Measurements from ENCODE around the gene CCDC184.
A peak's percentile ranks its signal among the peaks of the same experiment; 100 is the strongest.
"Not testable (repeated sequence)": the region's sequence is repeated elsewhere in the genome, so short reads cannot be mapped to it uniquely, and the experiment has no call there.

The CCDC184 gene

GRCh38 chr12:48180424-48180823 lies 3.0 kb upstream of the CCDC184 start:
- no peak for DNase-seq

- no peak for DNase-seq
These were observed 2.5 kb upstream of the CCDC184 start for GRCh38 chr12:48180857-48181495.

DNA sequence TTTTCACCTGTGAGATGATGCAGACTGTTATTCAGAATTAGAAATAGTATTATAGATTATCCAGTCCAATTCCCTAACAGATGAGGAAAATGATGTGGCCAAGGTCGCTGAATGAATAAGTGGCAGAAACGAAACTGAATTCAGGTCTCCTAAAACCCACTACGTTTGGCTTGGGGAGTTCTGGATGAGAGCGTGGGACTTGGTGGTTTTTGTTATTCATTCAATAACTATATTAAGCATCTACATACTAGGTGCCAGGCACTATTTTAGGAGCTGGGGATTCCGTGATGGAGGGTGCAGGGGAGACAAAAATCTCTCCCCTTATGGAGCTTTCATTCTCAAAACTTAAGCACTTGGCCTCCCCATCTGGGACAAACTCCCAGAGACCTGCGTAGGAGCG lies 813 bp upstream of the CCDC184 start:
- no peak for DNase-seq

GRCh38 chr12:48183876-48184548 lies 568 bp downstream of the CCDC184 start:
- no peak for DNase-seq

- DNase-seq, result no peak
These were observed 1.1 kb downstream of the CCDC184 start for GRCh38 chr12:48184549-48184922.

DNA sequence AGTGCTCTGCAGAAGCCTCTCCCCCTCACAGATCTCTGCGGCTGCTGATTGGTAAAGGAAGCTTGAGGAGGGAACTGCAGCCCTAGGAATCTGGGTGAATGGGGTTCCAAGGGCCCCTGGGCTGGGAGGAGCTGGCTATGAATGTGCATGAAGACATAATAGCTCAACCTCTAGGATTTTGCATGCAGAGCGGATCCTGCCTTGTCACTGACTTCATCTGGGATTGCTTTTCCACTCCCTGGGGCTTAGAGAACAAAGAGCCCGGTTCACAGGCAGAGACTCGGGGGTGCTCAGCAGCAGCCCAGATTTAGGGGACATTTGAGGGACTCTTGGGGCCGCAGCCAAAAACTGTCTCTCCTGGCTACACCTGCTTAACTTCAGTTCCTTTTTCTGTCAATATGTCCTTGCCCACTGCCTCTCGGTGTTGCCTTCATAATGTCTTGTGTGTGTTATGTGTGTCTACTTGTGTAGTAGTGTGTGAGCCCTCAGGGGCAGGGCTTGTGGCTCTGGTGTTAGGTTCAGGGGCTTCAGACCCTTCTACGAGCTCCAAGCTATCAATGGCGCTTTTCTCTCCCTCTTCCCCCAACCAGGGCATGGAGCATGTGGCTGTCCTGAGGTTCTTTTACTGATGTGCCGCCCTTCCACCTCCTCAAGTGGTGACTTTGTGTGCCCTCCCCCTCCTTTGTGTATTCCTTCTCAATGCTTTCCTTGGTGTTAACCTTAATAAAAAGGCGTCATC lies 1.9 kb downstream of the CCDC184 start:
- DNase-seq, result no peak

- no peak for DNase-seq
These were observed 4.7 kb downstream of the CCDC184 start for GRCh38 chr12:48187916-48188695.

DNA sequence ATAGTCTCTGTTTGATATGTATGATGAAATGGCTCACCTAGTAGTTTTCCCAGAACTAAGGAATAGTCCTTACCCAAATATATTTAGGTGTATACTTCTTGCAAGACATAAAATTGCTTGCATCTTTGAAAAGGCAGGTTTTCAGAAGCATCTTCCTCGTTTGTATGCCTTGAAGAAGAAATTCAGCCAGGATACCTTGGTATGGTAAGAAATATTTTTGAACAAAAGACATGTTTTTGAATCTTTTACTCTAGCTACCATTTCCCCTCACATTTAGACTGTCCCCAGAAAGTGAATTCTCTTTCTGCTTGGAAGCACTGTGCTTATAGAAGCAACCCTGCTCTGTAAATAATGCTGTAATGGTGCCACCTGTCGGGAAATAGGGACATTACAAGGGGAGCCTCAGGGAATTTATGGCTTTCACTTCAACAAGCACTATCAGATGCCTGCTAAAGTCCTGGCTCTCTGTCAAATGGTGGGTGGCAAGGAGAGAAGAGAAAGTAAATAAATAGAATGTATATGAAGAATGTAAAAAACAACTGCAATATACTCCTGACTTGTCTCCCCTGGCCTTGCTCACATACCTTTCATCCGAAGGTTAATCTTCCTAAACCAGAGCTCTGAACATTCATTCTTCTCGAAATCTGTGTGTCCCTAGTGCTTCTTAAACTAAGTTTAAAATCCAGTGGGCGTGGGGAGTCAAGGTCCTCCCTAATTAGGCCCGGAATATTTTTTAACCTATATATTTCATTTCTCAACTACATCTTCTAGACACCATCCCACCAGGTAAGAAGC lies 6.1 kb downstream of the CCDC184 start:
- peak; percentile 78 for DNase-seq

DNA sequence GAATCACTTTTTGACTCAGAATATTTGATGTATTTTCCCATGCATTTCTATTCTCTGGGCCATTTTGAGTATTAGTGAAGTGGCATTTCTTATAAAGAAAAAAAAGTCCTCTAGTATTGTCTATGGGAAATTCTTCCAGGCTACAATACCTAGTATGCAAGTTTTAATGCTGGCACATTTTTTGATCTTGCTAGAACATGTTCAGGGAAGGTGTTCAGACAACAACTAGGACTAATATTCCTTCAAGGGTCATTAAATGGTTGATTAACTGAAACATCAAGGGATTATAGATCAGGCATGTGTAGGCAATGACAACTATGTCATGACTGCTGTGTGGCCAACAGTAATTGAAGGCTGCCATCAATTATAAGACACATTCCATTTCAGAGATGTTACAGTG lies 7.7 kb downstream of the CCDC184 start:
- no peak for DNase-seq

DNA sequence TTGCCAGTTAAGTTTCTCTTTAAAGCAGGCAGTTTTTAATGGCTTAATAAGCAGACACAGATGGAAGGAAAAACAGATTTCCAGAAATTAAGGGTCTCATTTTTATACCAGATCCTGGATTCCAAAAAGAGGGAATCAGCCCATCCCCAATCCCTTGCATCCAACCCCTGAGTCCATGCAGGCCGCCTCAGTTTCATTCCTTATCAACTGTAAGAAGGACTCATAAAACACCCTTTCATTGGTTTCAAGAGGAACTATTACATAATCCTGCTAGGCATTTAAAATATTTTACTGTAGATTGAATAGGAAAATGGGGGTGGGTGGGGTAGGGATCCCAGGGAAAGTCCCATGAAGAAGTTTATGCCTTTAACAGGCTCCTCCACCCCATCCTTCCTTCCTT lies 9.4 kb downstream of the CCDC184 start:
- DNase-seq, result no peak

GRCh38 chr12:48193623-48194022 lies 10.2 kb downstream of the CCDC184 start:
- no peak for DNase-seq

- DNase-seq, result no peak
These were observed 11.4 kb downstream of the CCDC184 start for GRCh38 chr12:48194799-48195201.

DNA sequence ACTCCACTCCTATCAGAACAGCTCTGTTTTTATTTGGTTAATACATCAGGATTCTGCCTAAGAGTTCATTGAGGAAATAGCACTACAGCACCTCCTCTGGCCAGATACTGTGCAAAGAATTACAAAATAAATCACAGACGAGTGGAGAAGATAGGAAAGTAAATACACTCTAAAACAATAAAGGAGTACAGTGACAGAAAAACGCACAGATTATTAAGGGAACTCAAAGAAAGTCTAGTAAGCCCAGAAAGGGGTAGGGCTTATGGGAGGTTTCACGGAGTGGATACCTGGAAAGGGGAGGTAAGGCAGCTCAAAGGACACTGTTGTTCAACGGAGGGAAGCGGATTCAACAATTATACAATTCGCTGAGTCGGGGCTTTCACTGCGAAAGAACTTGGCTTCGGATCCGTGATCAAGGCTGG lies 14.1 kb downstream of the CCDC184 start:
- DNase-seq, result peak; percentile 30

GRCh38 chr12:48197971-48198671 lies 14.7 kb downstream of the CCDC184 start:
- DNase-seq, result peak; percentile 97

GRCh38 chr12:48198672-48198971 lies 15.2 kb downstream of the CCDC184 start:
- DNase-seq, result no peak

GRCh38 chr12:48198985-48199384 lies 15.5 kb downstream of the CCDC184 start:
- no peak for DNase-seq

DNA sequence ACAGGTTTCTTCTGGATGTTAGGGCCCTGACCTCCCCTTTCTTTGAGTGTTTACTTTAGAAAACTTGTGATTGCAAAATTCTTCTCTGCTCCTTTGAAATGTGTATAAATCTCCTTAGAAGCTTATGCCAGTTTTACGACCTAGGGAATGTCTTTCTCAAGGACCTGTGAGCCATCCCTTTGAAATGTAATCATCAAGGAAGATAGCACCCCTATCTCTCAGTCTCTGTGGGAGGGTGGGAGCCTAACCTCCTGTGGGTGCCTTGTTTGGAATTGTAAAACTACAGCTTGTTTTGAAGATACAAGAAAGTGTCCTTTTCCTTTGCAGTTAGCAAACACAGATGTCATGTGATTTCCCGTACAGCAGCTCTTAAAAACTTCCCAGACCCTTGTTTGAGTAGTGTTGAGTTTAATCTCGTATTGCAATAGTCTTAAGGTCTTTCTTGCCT lies 16.4 kb downstream of the CCDC184 start:
- DNase-seq, result no peak

- DNase-seq, result no peak
These were observed 17.6 kb downstream of the CCDC184 start for GRCh38 chr12:48201091-48201490.

DNA sequence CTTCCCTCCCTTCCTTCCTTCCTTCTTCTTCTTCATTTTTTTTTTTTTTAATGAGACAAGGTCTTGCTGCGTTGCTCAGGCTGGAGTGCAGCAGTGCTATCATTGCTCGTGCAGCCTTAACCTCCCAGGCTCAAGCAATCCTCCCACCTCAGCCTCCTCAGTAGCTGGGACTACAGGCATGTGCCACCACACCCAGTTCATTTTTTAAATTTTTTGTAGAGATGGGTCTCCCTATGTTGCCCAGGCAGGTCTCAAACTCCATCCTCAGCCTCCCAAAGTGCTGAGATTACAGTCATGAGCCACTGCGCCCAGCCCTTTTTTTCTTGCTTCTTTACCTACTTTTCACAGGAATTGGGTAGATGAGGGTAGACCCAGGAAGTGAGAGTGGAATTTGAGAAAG lies 18.1 kb downstream of the CCDC184 start:
- DNase-seq, result no peak

GRCh38 chr12:48202766-48203165 lies 19.3 kb downstream of the CCDC184 start:
- DNase-seq, result no peak

DNA sequence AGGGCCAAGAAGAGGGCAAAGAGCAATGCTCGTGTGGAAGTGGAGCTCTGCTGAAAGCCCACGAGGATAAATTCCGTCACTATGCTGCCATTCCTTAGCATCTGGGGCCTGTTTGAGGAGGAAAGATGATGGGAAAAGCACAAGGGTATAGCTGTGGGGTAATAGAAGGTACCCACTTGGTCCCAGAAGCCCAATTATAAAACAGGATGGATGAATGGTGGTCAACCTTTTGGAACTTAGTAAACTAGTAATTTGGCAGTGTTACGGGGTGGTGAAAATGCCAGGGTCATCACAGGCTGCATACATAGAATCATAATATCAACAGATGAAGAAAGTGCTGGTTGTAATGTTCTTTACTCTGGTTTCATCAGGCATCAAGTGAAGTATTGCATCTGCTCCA lies 19.7 kb downstream of the CCDC184 start, which contains the start of gene OR10AD1:
OR10AD1 (minus strand) TSS at position 101 of the 400 bp plus-strand sequence; CDS start at position 101, 0 bp downstream.
- no peak for DNase-seq

GRCh38 chr12:48209495-48209894 lies 26.1 kb downstream of the CCDC184 start:
- not testable (repeated sequence) for DNase-seq

All from activated CD4-positive, alpha-beta T cell treated with anti-CD3 and anti-CD28 coated beads, Interleukin-2, amount 50 U/mL, for 16 hours (primary cell).